Activated B cell treated with CpG ODN at 0.5 μM for 24 hours (primary cell): Measurements from ENCODE around the gene SLC44A1. TPM values are rescaled to one million over a fixed set of nuclear protein-coding genes. Genes with fewer than 3 reads are reported as not detected.
"Not testable (repeated sequence)": the region's sequence is repeated elsewhere in the genome, so short reads cannot be mapped to it uniquely, and the experiment has no call there.

Experiments used
- ATAC-seq: fragments of 200-7000 bp; cut with Tn5 transposase; one replicate; pipeline ENCODE4 v1.10.0; 2021; ENCODE audit warnings: low read depth, mild to moderate bottlenecking, moderate library complexity
- CTCF ChIA-PET: fragments of 350-600 bp; sonication (Branson Sonifier 250); formaldehyde crosslinking; loops from one replicate; lab custom pipeline; 2021; ENCODE audit warnings: antibody characterized with exemption; lab: Charles Lee
- POLR2A ChIA-PET: fragments of 350-600 bp; sonication (Branson Sonifier 250); formaldehyde crosslinking; loops from one replicate; lab custom pipeline; 2021; ENCODE audit warnings: antibody characterized with exemption; lab: Charles Lee
- DNase-seq: peaks from one replicate; pipeline ENCODE4 v3.0.0; 2022
- H3K27ac Mint-ChIP-seq: one replicate; pipeline ENCODE4 v1.8.0; 2020; ENCODE audit warnings: mixed read lengths
- H3K27me3 Mint-ChIP-seq: one replicate; pipeline ENCODE4 v1.8.0; 2021; ENCODE audit warnings: mixed read lengths
- H3K36me3 Mint-ChIP-seq: one replicate; pipeline ENCODE4 v1.8.0; 2021; ENCODE audit warnings: low read depth, mixed read lengths
- H3K4me1 Mint-ChIP-seq: one replicate; pipeline ENCODE4 v1.8.0; 2021; ENCODE audit warnings: mixed read lengths
- H3K4me3 Mint-ChIP-seq: one replicate; pipeline ENCODE4 v1.8.0; 2020; ENCODE audit warnings: mild to moderate bottlenecking, mixed read lengths
- H3K9me3 Mint-ChIP-seq: one replicate; pipeline ENCODE4 v1.8.0; 2020; ENCODE audit warnings: mixed read lengths
- intact Hi-C: fragments of 100-400 bp; cut with micrococcal nuclease; formaldehyde crosslinking; loops from one replicate; pipeline ENCODE4 v1.15.1; 2024
- total RNA-seq: library from RNA; stranded (reverse); gene quantifications from 2 replicates; pipeline ENCODE4 v1.2.3, GENCODE V29; 2022
- TF ChIP-seq, protein P1 (sequence below): fragments of 200-600 bp; IDR thresholded peaks from one replicate; pipeline ENCODE4 v1.8.0; 2022; ENCODE audit warnings: antibody characterized with exemption, mild to moderate bottlenecking

SLC44A1 gene
- total RNA-seq, 1 donor from 2014 or later: 10.1 TPM

DNA sequence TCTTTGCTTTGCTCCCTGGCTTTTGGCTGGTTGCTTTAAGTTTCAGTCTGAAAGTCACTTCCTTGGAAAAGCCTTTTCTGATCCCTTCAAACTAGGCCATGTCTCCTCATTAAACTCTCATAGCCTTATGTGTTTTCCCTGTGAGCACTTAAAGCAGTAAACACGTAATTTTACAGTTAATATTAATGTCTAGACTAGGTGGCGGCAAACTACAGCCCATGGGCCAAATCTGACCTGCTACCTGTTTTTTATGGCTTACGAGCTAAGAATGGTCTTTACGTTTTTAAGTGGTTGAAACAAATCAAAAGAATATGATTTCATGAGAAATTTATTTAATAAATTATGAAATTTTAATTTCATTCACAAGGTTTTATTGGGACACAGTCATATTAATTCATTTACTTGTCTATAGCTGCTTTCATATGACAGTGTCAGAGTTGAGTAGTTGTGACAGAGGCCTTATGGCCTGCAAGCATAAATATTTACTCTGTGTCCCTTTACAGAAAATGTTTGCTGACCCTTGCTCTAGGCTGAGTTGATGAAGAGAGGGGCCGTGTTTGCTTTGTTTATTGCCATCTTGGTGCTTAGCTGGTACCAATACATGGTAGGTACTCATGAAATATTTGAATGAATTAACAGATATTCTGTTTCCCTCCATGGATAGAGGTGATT lies 7.4 kb downstream of the SLC44A1 start:
- DNase-seq: no peak
- ChIA-PET CTCF (no interaction called here), POLR2A (no interaction called here)
- no peaks in the 10 kb centered on the region for H3K9me3 Mint-ChIP-seq
- intact Hi-C loops: no loop called here
- H3K4me3 Mint-ChIP-seq: no peak overlapping the region
- H3K27me3 Mint-ChIP-seq: no peaks in the 10 kb centered on the region
- TF ChIP-seq, protein P1, sequence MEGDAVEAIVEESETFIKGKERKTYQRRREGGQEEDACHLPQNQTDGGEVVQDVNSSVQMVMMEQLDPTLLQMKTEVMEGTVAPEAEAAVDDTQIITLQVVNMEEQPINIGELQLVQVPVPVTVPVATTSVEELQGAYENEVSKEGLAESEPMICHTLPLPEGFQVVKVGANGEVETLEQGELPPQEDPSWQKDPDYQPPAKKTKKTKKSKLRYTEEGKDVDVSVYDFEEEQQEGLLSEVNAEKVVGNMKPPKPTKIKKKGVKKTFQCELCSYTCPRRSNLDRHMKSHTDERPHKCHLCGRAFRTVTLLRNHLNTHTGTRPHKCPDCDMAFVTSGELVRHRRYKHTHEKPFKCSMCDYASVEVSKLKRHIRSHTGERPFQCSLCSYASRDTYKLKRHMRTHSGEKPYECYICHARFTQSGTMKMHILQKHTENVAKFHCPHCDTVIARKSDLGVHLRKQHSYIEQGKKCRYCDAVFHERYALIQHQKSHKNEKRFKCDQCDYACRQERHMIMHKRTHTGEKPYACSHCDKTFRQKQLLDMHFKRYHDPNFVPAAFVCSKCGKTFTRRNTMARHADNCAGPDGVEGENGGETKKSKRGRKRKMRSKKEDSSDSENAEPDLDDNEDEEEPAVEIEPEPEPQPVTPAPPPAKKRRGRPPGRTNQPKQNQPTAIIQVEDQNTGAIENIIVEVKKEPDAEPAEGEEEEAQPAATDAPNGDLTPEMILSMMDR: no peak
- no peak overlapping the region for H3K27ac Mint-ChIP-seq
- no peak for ATAC-seq
- no peaks in the 10 kb centered on the region for H3K36me3 Mint-ChIP-seq
- H3K4me1 Mint-ChIP-seq: peaks cover 2% of the 10 kb centered on the region

DNA sequence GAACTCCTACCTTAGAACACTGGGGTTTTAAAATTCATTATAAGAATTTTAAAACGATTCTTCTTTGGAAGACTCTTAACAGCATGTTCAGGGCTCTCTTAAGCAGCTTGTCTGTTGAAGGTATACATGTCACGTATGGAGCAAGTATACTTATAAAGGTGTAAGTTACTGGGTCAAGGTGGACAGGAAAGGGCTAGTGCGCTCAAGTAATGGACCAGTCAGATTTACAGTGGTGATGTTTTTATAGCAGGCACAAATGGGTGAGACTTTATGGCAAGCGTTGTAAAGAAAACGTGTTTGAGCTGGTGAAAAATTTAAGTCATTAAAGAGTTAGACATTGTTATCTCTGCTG lies 7.9 kb downstream of the SLC44A1 start:
- DNase-seq (no peak), ATAC-seq (no peak)
- CTCF ChIA-PET: no interaction called here
- TF ChIP-seq, protein P1: no peak
- Mint-ChIP-seq H3K4me3 (no peak overlapping the region), H3K27ac (no peak overlapping the region), H3K4me1 (peaks cover 2% of the 10 kb centered on the region), H3K36me3 (no peaks in the 10 kb centered on the region), H3K27me3 (no peaks in the 10 kb centered on the region), H3K9me3 (no peaks in the 10 kb centered on the region)
- POLR2A ChIA-PET: no interaction called here
- intact Hi-C loops: no loop called here

DNA sequence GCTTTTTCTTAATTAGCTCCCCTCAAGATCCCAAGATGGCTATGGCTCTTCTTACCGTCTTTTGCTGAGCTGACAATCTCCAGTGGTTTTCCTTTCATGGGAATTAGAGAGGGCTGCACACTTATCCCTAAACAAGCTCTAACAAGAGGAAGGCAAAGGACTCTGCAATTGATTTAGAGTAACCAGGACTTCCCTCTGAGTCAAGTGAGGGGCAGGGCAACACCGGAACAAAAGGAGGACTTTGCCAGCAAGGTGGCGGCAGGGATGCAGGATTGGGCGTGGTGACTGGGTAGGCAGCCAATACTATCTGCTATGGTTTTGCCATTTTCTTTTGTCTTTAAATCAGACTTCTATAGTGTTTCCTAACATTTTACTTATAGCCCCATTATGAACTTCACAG lies 9.8 kb downstream of the SLC44A1 start:
- intact Hi-C loops: no loop called here
- POLR2A ChIA-PET: interaction anchor here (0.6 kb wide), 1 partner anchor 246 kb away, joined by 3 read pairs; no protein-coding TSS in a partner anchor
- peaks cover 9% of the 10 kb centered on the region for H3K4me1 Mint-ChIP-seq

DNA sequence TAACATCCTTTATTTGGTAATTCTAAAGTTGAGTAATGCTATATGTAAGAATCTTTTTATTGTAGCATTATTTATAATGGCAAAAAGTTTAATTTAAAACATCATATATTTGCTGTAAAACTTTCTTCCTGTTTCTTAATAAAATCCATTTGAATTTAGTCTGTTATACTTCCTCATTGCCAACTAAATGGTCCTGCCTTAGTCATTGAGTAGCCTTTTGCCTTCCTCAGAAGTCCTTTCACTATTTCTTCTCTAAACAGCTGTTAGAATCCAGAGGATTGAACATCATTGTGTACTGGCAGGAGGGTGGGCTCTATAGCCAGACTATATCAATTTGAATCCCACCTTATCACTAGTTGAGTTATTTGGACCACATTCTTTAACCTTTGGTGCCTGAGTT lies 11.0 kb downstream of the SLC44A1 start:
- TF ChIP-seq, protein P1: no peak
- DNase-seq (no peak), ATAC-seq (no peak)
- no peaks in the 10 kb centered on the region for H3K36me3 Mint-ChIP-seq
- CTCF ChIA-PET: interaction anchor here (0.7 kb wide), 1 partner anchor 9 kb away, joined by 3 read pairs; no protein-coding TSS in a partner anchor
- peaks cover 17% of the 10 kb centered on the region for H3K4me1 Mint-ChIP-seq
- intact Hi-C loops: no loop called here
- H3K9me3 Mint-ChIP-seq: no peaks in the 10 kb centered on the region
- H3K27me3 Mint-ChIP-seq: no peaks in the 10 kb centered on the region
- POLR2A ChIA-PET: no interaction called here
- H3K4me3 Mint-ChIP-seq: no peak overlapping the region
- H3K27ac Mint-ChIP-seq: no peak overlapping the region

More for the DNA sequence above, 9.8 kb downstream of the SLC44A1 start:
- DNase-seq (no peak), ATAC-seq (no peak)
- Mint-ChIP-seq H3K27me3 (no peaks in the 10 kb centered on the region), H3K4me3 (no peak overlapping the region), H3K36me3 (no peaks in the 10 kb centered on the region), H3K9me3 (no peaks in the 10 kb centered on the region), H3K27ac (no peak overlapping the region)
- CTCF ChIA-PET: interaction anchor here (0.6 kb wide), 1 partner anchor 433 kb away, joined by 4 read pairs; no protein-coding TSS in a partner anchor
- TF ChIP-seq, protein P1: no peak

DNA sequence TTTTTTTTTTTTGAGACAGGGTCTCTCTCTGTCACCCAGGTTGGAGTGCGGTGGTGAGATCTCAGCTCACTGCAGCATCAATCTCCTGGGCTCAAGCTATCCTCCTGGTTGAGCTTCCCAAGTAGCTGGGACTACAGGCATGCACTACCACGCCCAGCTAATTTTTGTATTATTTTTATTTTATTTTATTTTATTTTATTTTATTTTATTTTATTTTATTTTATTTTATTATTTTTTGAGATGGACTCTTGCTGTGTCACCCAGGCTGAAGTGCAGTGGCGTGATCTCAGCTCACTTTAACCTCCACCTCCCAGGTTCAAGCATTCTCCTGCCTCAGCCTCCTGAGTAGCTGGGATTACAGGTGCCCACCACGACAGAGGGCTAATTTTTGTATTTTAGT lies 12.1 kb downstream of the SLC44A1 start:
- H3K27ac Mint-ChIP-seq, H3K9me3 Mint-ChIP-seq, intact Hi-C loops, H3K4me3 Mint-ChIP-seq, H3K36me3 Mint-ChIP-seq, ATAC-seq, H3K27me3 Mint-ChIP-seq, DNase-seq: not testable (repeated sequence)
- ChIA-PET POLR2A (interaction anchor here (0.5 to 0.6 kb wide), 2 partner anchors 34 to 425 kb away, joined by 3 to 10 read pairs; no protein-coding TSS in a partner anchor), CTCF (interaction anchor here (0.6 kb wide), 1 partner anchor 159 kb away, joined by 3 read pairs; no protein-coding TSS in a partner anchor)
- H3K4me1 Mint-ChIP-seq: peaks cover 17% of the 10 kb centered on the region
